GM12878 (cell line): ENCODE results near the gene KAZN. TPM values are rescaled to one million over a fixed set of nuclear protein-coding genes. Genes with fewer than 3 reads are reported as not detected.

ENCODE experiments used
- ATAC-seq: fragments of 200-7000 bp; cut with Tn5 transposase; 3 replicates; pipeline ENCODE4 v1.9.1; 2020; ENCODE audit warnings: mild to moderate bottlenecking, moderate library complexity
- BruUV-seq: library from RNA; stranded (reverse); fragments of 400-500 nt; replicated peaks from 2 replicates; lab custom pipeline; 2021; lab: Mats Ljungman, UMichigan
- CTCF ChIA-PET: fragments of 300-600 bp; sonication (Branson Sonifier 250); formaldehyde crosslinking; extraction: SDS; loops from one replicate; lab custom pipeline; 2021; ENCODE audit warnings: inconsistent platforms; lab: Yijun Ruan, JAX
- POLR2A ChIA-PET: fragments of 350-600 bp; formaldehyde crosslinking; extraction: SDS; loops from one replicate; lab custom pipeline; 2021; ENCODE audit warnings: inconsistent platforms; lab: Charles Lee
- RAD21 ChIA-PET: fragments of 300-600 bp; sonication (Branson Sonifier 250); formaldehyde crosslinking; loops from one replicate; lab custom pipeline; 2023; ENCODE audit warnings: antibody characterized with exemption; ENCODE audit not compliant: unreplicated experiment; lab: Charles Lee
- SMC1A ChIA-PET: fragments of 300-600 bp; sonication (Branson Sonifier 250); formaldehyde crosslinking; loops from one replicate; lab custom pipeline; 2023; ENCODE audit not compliant: unreplicated experiment, uncharacterized antibody; lab: Charles Lee
- DNase-seq: peaks from one replicate; pipeline ENCODE4 v3.0.0-alpha.2; 2011; ENCODE audit warnings: low read depth, low spot score
- FAIRE-seq: peaks from 3 replicates; lab custom pipeline; 2011; peaks lifted over from hg19 to GRCh38; lab: Jason Lieb, UNC
- H2AFZ ChIP-seq: 2 replicates; pipeline ENCODE4 v1.6.0; 2011; ENCODE audit warnings: low read depth, low read length, control low read depth; ENCODE audit not compliant: control insufficient read depth
- H3K27ac ChIP-seq: 2 replicates; pipeline ENCODE4 v1.5.1; 2011; ENCODE audit warnings: control low read depth; ENCODE audit not compliant: control insufficient read depth, insufficient read depth
- H3K27me3 ChIP-seq, 2 experiments: replicated peaks in 1 of 2; 2 replicates each; pipeline versions ENCODE4 v1.6.0 to v1.6.1; 2011; ENCODE audit warnings: low read length in 1 of 2; ENCODE audit not compliant: control insufficient read depth in 2 of 2, insufficient read depth in 2 of 2
- H3K36me3 ChIP-seq, 2 experiments: 2 replicates each; pipeline ENCODE4 v1.5.1; 2011; ENCODE audit warnings: low read length in 1 of 2; ENCODE audit not compliant: control insufficient read depth in 2 of 2, insufficient read depth in 2 of 2
- H3K4me1 ChIP-seq: 2 replicates; pipeline ENCODE4 v1.6.1; 2011; ENCODE audit warnings: mild to moderate bottlenecking, low read length, moderate library complexity, mixed read lengths; ENCODE audit not compliant: control insufficient read depth, insufficient read depth
- H3K4me2 ChIP-seq: 2 replicates; pipeline ENCODE4 v1.6.0; 2011; ENCODE audit warnings: control low read depth; ENCODE audit not compliant: control insufficient read depth, insufficient read depth
- H3K4me3 ChIP-seq: fragments of 200-600 bp; sonication (generic); 2 replicates; pipeline ENCODE4 v1.5.1; 2016
- H3K79me2 ChIP-seq: 2 replicates; pipeline ENCODE4 v1.6.0; 2011; ENCODE audit warnings: low read length; ENCODE audit not compliant: control insufficient read depth, insufficient read depth
- H3K9ac ChIP-seq: 2 replicates; pipeline ENCODE4 v1.8.0; 2011; ENCODE audit warnings: low read length, control low read depth, mixed read lengths; ENCODE audit not compliant: control insufficient read depth, insufficient read depth
- H3K9me3 ChIP-seq: replicated peaks from 3 replicates; pipeline ENCODE4 v1.5.1; 2011; ENCODE audit warnings: mild to moderate bottlenecking, low read length; ENCODE audit not compliant: control insufficient read depth, insufficient read depth
- H4K20me1 ChIP-seq: 2 replicates; pipeline ENCODE4 v1.6.0; 2011; ENCODE audit not compliant: control insufficient read depth, insufficient read depth
- POLR2A ChIP-seq: IDR thresholded peaks from 2 replicates; pipeline ENCODE4 v1.6.1; 2011; ENCODE audit warnings: low read depth, mild to moderate bottlenecking, low read length
- ZBTB40 ChIP-seq: fragments of 450-650 bp; IDR thresholded peaks from 2 replicates; pipeline ENCODE4 v1.6.1; 2016; ENCODE audit warnings: mild to moderate bottlenecking, moderate library complexity, borderline replicate concordance
- ZNF592 ChIP-seq: fragments of 450-650 bp; IDR thresholded peaks from 2 replicates; pipeline ENCODE4 v1.6.1; 2017; ENCODE audit warnings: mild to moderate bottlenecking, moderate library complexity
- WGBS: methylation state at CpG from one replicate; pipeline ENCODE4 v1.1.6; 2016; ENCODE audit warnings: low lambda C conversion rate; ENCODE audit not compliant: insufficient replicate concordance, insufficient coverage; ENCODE audit errors: missing lambda C conversion rate; 5-methylcytosine and 5-hydroxymethylcytosine counted together
- in situ Hi-C: fragments of 300-500 bp; cut with MboI; formaldehyde crosslinking; loops from 9 replicates; pipeline ENCODE4 v1.14.3; 2018; ENCODE audit warnings: mixed read lengths
- intact Hi-C: fragments of 100-400 bp; cut with micrococcal nuclease; formaldehyde crosslinking; loops from one replicate; pipeline ENCODE4 v1.14.2; 2022; ENCODE audit not compliant: unreplicated experiment
- polyA plus RNA-seq, 11 experiments: library from polyadenylated mRNA; depleted of rRNA in 4 of 11; unstranded in 6 of 11; stranded (reverse) in 5 of 11; fragments of >200 nt; fragmentation: Nextera tagmentation in 4 of 11; fragmentation: Illumina TruSeq in 1 of 11; extraction: Ambion mirVana in 4 of 11; extraction: Trizol in 1 of 11; gene quantifications; 1 replicate in 1 of 11; 2 replicates in 10 of 11; pipeline versions ENCODE4 v1.2.1 to v1.2.3, GENCODE V29; 2011 to 2016; ENCODE audit warnings: inconsistent platforms in 2 of 11, missing spikeins in 2 of 11, low read depth in 1 of 11
- total RNA-seq, 4 experiments: library from RNA; depleted of rRNA in 3 of 4; stranded (reverse); fragments of >200 nt in 3 of 4; fragmentation: Illumina TruSeq in 1 of 4; extraction: Trizol in 1 of 4; gene quantifications; 2 replicates each; pipeline versions ENCODE4 v1.2.1 to v1.2.3, GENCODE V29; 2013 to 2021

The KAZN gene
- total and polyA plus RNA-seq, 10 of the 15 experiments (the other 5 are each of a cell fraction or from before 2014, with no cell fraction given) = 0.72 to 4.0 (median 1.2) TPM

- H3K4me1 ChIP-seq = no peaks in the 10 kb centered on the region
- no peak overlapping the region for H3K4me3 ChIP-seq
- WGBS = 30% methylated on average over 3 of the region's 3 CpGs
- intact Hi-C loops (no loop called here), in situ Hi-C loops (no loop called here)
- FAIRE-seq (no peak), DNase-seq (no peak), ATAC-seq (no peak)
- H3K36me3 ChIP-seq = no peaks in the 10 kb centered on the region
- ChIA-PET POLR2A (no interaction called here), CTCF (interaction anchor here (0.7 to 0.8 kb wide), 2 partner anchors 9 to 244 kb away, joined by 3 to 4 read pairs; no protein-coding TSS in a partner anchor), SMC1A (interaction anchor here (0.8 to 1.4 kb wide), 2 partner anchors 9 to 12 kb away, joined by 3 to 4 read pairs; no protein-coding TSS in a partner anchor), RAD21 (no interaction called here)
- H3K79me2 ChIP-seq = no peaks in the 10 kb centered on the region
- H4K20me1 ChIP-seq = no peaks in the 10 kb centered on the region
- H3K27ac ChIP-seq = no peak overlapping the region
- no peak overlapping the region for H3K9ac ChIP-seq
- TF ChIP-seq ZBTB40 = peak; percentile 57
- no peak for TF ChIP-seq ZNF592
- no peak for TF ChIP-seq POLR2A
- H2AFZ ChIP-seq = no peak overlapping the region
- H3K4me2 ChIP-seq = no peak overlapping the region
- H3K27me3 ChIP-seq = no peaks in the 10 kb centered on the region
- no peaks in the 10 kb centered on the region for H3K9me3 ChIP-seq
- BruUV-seq = no TSS peak
Observed at GRCh38 chr1:14611792-14612191, 13.3 kb downstream of the KAZN start.
